Aortic smooth muscle cell (primary cell): ENCODE results near the gene NOL9. TPM values are rescaled to one million over a fixed set of nuclear protein-coding genes. Genes with fewer than 3 reads are reported as not detected.

Experiments
- total RNA-seq: library from RNA; depleted of rRNA; stranded (reverse); fragments of >200 nt; gene quantifications from 2 replicates; pipeline ENCODE4 v1.2.3, GENCODE V29; 2014

NOL9 gene
- 15.3 and 17.0 TPM in 2 replicates for total RNA-seq

DNA sequence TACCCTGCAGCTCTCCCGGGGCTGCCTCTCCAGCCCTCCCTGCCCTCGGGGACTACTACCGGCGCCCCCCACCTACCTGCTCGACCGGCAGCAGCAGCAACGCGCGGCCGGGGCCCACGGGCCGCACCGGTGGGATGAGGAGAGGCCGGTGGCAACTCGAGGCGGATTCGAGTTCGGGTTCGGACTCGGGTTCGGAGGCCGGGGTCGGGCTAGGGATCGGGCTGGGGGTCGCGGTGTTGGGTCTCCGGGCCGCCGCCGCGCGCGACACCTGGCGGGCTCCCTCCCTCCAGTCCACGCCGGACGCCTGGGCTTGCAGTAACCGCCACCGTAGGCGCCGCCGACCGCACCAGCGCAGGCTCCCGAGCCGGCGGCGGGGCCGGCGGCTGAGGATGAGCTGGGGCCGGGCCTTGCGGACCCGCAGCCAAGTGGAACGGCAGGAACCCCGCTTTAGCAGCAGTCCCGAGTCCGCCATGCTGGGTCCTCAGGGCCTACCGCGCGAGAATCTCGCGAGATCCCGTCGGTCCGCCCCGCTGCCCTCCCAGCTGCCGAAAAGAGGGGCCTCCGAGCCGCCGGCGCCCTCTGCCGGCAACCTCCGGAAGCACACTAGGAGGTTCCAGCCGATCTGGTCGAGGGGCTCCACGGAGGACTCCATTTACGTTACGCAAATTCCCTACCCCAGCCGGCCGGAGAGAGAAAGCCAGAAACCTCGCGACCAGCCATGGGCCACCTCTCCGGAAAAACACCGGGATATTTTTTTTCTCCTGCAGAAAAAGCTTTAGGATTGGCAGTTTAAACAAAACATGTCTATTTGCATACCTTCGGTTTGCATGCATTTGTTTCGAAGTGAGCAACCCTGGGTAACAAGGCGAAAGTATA, at the start of gene NOL9:
Gene NOL9 (minus strand): TSS at position 483 of the 876 bp plus-strand sequence. CDS start 11 bp downstream, at position 472.

DNA sequence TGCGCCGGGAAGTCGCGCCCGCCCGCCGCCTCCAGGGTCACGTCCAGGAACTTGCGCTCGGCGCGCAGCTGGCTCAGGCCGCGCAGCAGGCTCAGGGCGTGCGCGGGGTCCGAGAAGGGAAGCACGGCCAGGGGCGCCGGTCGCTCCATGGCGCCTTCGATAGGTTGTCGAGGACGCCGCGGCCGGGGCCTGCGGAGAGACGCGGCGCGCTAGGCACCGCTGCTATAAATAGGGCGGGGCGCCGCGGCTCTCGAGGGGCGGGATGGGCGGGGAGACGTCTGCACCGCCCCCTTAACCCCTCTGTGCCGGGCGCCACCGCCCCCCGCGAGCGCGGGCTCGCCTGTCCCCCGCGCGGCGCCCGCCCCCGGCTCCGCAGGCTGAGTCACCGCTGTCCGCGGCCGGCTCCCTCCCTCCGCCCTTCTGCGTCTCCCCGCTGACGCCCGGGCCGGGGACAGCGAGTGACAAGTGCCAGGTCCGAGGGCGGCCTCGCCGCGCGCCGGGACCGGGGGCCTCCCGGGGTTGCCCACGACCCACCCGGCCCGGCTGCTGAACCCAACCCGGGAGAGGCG, 48.4 kb upstream of the NOL9 start, which contains the start of gene KLHL21:
Gene KLHL21 (minus strand): TSS at position 201 of the 569 bp plus-strand sequence. CDS start 52 bp downstream, at position 149.

DNA sequence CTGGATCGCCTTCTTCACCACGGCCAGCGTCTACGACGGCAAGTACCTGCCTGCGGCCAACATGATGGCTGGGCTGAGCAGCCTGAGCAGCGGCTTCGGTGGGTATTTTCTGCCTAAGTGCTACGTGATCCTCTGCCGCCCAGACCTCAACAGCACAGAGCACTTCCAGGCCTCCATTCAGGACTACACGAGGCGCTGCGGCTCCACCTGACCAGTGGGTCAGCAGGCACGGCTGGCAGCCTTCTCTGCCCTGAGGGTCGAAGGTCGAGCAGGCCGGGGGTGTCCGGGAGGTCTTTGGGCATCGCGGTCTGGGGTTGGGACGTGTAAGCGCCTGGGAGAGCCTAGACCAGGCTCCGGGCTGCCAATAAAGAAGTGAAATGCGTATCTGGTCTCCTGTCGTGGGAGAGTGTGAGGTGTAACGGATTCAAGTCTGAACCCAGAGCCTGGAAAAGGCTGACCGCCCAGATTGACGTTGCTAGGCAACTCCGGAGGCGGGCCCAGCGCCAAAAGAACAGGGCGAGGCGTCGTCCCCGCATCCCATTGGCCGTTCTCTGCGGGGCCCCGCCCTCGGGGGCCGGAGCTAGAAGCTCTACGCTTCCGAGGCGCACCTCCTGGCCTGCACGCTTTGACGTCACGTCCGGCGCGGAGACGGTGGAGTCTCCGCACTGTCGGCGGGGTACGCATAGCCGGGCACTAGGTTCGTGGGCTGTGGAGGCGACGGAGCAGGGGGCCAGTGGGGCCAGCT, 25.2 kb upstream of the NOL9 start, which contains the start of gene ZBTB48:
Gene ZBTB48 (plus strand): TSS at position 621 of the 745 bp plus-strand sequence. CDS start 616 bp downstream, outside the sequence.

DNA sequence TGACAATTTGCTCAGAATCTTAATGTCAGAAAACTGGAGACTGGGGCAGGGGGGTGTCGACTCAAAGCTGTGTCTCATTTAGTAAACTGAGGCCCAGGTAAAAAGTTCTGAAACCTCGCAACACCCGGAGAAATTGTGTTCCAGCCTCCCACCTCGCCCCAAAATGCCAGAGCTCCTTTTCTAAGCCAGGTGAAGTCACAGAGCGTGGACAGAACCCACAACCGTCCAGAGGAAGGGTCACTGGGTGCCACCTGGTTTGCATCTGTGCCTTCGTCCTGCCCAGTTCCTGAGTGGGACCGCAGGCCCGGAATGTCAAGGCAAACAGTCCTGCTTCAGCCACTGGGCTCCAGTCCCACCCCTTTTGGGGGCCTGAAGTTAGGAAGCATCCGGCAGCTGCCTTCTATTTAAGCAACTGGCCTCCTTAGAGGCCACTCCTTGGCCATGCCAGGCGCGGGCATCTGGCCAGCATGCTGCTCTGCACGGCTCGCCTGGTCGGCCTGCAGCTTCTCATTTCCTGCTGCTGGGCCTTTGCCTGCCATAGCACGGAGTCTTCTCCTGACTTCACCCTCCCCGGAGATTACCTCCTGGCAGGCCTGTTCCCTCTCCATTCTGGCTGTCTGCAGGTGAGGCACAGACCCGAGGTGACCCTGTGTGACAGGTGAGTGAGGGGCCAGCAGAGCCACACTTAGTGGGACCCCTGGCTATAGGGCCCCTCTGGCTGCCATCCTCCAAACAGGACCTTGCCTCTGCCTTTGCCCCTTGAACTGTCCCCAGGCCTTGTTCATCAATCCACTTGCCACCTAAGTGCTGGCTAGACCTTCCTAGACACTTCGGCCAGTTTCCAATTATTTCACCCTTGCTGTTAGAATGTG, 830 bp upstream of the NOL9 start, which contains the start of gene TAS1R1:
Gene TAS1R1 (plus strand): TSS at position 401 of the 872 bp plus-strand sequence. CDS start 67 bp downstream, at position 468.

DNA sequence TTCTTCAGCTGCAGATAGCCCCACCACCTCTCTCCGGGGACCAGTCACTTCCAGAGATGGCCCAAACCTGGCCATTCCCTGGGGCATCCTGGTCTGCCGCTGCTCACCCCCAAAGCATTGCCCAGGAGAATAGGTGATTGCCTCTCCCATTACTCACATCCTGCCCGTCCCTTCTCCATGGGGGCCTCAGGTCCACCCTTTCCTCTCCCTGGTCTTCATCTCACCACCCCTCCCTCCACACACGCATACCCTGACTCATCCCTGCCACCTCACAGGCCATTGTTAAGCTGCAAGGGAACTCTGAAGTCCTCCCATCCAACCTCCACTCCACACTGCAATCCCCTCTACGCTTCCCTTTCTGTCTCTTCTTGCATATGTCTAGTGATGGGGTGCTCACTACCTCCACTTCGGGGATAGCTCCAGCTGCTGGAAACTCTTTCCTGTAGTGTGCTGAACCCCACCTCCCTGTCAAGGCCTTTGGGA, 62.8 kb downstream of the NOL9 start, which contains the start of gene PLEKHG5:
Gene PLEKHG5 (minus strand): TSS at position 188 of the 483 bp plus-strand sequence. CDS start 14,096 bp downstream, outside the sequence.

Other genes with a start within 250 kb of the NOL9 start
- gene ACOT7, start 160.7 kb downstream of the NOL9 start, total RNA-seq: 82.0 and 83.9 TPM in 2 replicates
- 0.75 and 0.92 TPM in 2 replicates for gene HES2, start 134.6 kb downstream of the NOL9 start, total RNA-seq
- not detected in 2 replicates for gene ESPN, start 129.7 kb downstream of the NOL9 start, total RNA-seq
- gene TNFRSF25, start 88.3 kb downstream of the NOL9 start, total RNA-seq: 5.4 and 7.5 TPM in 2 replicates
- gene PLEKHG5, start 62.8 kb downstream of the NOL9 start, total RNA-seq: 18.2 and 28.7 TPM in 2 replicates
- gene TAS1R1, start 794 bp upstream of the NOL9 start, total RNA-seq: 0.40 and 0.44 TPM in 2 replicates
- 16.2 and 16.4 TPM in 2 replicates for gene ZBTB48, start 25.5 kb upstream of the NOL9 start, total RNA-seq
- 33.8 and 39.5 TPM in 2 replicates for gene KLHL21, start 48.4 kb upstream of the NOL9 start, total RNA-seq
- gene PHF13, start 59.2 kb upstream of the NOL9 start, total RNA-seq: 12.9 and 13.3 TPM in 2 replicates
- 17.4 and 18.4 TPM in 2 replicates for gene THAP3, start 70.4 kb upstream of the NOL9 start, total RNA-seq
- 47.4 and 49.9 TPM in 2 replicates for gene DNAJC11, start 147.3 kb upstream of the NOL9 start, total RNA-seq
- 57.6 and 63.1 TPM in 2 replicates for gene CAMTA1, start 230.9 kb upstream of the NOL9 start, total RNA-seq